GM21381 (cell line): ENCODE data around the gene DBNDD2.

Experiments used
- ATAC-seq: cut with Tn5 transposase; IDR thresholded peaks from one replicate; pipeline ENCODE4 v1.9.1; 2021; ENCODE audit warnings: mild to moderate bottlenecking, moderate library complexity; ENCODE audit not compliant: unreplicated experiment

Gene DBNDD2, protein sequence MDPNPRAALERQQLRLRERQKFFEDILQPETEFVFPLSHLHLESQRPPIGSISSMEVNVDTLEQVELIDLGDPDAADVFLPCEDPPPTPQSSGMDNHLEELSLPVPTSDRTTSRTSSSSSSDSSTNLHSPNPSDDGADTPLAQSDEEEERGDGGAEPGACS

DNA sequence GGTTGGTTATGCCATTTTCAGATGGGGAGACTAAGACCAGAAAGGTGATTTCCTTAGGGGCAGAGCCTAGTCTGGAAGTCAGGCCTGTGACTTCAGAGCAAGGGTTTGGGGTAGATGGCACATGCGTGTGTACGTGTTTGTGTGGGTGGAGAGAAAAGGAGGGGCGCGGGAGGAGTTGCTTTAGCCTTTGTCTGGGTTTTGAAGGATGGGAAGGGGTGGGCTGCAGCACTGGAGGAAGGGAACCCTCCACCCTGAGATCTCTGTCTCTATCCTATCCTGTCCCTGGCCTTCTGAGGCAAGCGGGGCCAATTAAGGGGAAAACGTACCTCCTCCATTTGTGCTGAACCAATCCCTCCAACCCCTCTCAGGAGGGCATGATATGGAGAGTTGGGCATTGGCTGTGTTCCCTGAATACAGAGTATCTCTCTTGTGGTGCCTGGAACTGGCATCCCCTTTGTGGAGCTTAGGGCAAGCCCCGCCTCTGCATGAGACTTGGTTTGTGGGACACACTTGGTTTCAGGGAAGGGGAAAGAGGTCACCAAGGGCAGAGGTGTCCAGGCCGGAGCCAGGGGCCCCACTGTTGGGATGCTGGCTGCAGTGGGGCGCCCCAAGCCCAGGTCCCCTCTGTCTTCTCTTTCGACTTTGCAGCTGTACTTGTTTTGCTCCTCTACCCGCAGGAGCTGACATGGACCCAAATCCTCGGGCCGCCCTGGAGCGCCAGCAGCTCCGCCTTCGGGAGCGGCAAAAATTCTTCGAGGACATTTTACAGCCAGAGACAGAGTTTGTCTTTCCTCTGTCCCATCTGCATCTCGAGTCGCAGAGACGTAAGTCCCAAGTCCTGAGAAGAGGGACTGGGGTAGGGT is at the start of gene DBNDD2:
Gene DBNDD2 (plus strand): TSS at position 507 of the 863 bp plus-strand sequence. CDS start 179 bp downstream, at position 686.
- no peak for ATAC-seq

DNA sequence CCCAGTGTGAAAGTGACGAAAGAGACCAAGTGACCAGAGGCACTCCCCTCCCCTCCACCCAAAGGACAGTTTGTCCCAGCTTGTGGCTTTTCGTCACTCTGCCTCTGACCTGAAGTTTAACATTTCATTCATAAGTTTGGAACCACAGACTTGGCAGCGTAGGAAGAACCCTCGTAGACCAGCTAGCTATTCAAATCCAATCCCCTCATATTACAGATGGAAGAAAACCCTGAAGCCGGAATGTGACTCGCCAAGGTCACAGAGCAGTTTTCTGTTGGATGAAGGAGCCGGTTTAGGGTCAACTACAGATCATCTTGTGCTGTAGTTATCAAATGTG is 49.1 kb upstream of the DBNDD2 start:
- no peak for ATAC-seq

DNA sequence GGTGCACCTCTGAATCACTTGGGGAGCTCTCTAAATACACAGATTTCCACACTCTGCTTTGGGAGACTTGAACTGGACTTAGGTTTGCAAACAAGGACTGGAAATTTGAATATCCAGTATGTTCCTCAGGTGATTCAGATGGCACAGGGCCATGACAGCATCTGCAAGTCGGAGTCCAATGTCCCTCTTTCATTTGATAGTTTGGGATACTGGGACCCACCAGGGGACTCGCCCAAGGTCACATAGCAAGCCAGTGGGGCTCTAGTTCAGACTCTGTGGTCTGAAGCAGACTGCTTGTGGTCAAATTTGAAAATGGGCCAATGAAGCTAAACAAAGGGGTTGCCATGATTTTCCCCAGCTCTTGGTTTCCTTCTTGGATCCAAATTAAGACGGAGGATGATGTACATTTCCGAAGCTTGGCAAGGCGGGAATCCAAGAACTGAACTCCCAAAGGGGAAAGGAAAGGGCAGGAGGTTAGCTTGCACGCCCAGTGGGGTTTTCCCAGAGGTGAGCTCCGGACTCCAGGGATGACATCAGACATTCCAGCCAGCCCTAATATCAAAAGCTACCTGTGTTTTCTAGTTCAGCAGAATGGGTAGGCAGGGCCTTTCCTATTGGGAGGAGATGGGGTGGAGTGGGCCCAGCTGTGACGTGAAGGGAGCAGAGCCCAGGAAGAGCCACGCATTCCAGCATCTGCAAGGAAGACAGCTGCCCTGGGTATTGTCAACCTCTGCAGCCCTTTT is 48.5 kb upstream of the DBNDD2 start:
- no peak for ATAC-seq

DNA sequence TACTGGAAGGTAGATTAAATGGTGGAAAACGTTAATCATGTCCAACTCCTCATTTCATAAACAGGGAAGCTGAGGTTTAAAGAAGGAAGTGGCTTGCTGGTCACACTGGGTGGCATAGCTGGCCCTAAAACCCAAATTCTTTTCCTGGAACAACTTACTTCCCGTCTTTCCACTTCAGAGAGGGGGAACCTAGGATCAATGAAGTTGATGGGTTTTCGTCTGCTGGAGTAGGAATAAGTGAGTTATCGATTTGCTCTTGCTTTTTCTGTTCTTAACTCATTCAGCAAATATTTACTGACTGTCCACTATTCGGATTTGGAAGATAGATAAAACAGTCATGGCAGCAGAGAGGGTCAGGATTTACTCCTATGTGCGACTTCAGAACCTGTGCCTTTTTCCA is 46.3 kb upstream of the DBNDD2 start:
- ATAC-seq = no peak

DNA sequence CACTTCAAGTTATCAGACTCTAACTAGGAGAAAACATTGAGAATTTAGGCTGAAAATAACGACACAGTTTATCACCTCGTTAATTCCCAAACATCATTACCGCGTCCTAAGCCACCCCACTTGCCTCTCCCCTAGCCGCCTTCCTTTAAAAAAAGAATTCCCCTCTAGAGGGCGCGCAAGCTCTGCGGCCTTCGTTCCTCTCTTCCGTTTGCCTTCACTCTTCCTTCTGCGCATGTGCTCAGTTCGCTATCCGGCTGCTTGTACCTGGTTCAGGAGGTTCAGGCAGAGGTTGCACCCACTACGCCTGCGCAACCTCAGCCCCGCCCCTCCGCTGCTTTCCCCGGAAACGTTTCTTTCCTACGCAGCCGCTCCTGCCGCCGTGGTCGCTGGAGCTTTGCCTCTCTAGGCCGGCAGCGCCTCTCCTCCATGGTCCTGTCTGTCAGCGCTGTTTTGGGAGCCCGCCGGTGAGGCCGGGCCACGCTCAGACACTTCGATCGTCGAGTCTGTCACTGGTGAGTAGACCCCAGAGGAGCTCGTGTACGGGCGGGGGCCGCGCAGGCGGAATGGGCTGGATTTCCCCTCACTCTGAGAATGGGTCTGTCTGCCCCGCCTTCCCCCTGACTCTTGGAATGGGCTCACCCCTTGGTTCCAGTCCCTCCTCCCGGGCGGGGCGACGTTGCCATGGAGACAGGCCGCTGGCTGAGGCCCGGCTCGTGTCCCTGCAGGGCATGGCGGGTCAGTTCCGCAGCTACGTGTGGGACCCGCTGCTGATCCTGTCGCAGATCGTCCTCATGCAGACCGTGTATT is 45.1 kb upstream of the DBNDD2 start, which contains the start of gene SYS1:
Gene SYS1 (plus strand): TSS at position 353 of the 807 bp plus-strand sequence. CDS start 376 bp downstream, at position 729.
- ATAC-seq = peak; percentile 85

DNA sequence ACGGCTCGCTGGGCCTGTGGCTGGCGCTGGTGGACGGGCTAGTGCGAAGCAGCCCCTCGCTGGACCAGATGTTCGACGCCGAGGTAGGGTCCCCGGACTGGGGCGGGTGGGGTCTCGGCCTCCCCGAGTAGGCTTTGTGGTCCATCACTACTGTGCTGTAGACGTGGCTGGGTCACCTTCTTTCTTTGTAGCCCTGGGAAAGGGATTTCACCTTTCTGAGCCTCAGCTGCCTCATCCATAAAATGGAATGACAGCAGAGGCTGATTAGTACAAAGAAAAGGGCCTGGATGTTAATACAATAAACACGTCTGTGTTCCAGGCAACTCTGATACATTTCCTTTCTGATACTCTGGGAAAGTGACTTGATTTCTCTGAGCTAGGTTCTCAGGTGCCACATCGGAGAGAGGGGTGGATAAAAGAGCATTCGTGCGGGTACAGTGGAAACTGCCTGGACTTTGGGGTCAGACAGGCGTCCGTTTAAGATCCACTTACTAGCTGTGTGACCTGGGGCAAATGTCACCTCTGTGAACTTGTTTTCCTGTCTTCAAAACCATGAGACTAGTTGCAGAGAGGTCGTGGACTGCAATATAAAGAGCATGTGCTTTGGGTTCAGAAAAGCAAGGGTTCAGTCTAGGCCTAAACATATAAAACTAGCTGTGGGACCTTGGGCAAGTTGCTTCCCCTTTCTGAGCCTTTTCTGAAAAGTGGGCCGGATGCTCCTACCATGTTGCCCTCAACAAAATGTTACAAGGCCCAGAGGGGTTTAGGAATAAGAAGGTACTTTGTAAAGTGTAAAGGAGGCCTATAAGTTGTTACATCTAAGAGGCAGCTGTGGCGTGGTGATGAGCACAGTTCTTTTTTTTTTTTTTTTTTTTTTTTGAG is 44.2 kb upstream of the DBNDD2 start:
- no peak for ATAC-seq

DNA sequence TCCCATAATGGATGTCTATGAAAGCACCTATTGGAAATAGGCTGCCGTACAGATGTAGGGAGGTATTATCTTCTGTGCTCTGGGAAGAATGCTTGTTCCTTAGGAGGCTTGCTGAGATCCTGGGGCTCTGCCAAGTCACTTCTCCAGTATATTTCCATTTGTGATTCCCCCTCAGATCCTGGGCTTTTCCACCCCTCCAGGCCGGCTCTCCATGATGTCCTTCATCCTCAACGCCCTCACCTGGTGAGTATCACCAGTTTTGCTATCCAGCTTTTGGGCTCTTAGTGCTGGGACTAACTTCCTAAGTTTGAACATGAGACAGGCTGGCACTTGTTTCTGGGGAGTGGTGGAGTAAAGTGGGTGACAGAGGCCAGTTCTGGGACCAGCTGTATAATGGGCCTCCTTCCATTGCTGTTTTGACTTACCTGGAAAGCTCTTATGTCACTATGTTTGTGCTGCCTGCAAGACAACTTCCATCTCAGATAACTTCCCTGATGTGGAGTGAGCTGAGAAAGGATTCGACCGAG is 42.6 kb upstream of the DBNDD2 start:
- ATAC-seq = no peak

DNA sequence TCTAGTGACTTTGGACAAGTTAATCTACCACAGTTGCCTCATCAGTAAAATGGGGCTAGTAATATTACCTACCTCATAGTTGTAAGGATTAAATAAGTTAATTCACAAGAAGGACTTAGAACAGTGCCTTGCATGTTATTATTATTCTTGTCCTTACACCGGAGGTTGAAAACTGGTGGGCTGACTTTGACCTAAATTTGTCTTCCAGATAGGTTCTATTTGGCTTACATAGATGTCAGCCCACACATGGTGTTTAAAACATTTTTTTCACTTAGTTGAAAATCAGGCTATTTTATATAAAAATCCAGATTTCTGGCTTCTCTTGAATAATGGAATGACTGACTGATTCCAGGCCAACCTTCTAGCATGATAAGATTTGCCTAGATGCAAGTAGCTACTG is 41.9 kb upstream of the DBNDD2 start:
- no peak for ATAC-seq

DNA sequence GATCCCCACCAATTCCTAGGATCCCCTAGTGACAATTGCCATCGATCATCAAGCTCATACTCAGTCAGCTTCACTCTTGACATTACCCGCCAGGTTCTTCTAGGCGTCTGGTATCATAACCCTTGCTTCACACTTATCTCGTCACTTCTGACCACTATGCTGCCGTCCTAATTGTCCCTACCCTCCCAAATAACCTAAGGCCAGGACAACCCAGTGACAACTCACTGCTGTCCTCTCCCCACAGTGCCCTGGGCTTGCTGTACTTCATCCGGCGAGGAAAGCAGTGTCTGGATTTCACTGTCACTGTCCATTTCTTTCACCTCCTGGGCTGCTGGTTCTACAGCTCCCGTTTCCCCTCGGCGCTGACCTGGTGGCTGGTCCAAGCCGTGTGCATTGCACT is 41.5 kb upstream of the DBNDD2 start:
- no peak for ATAC-seq

DNA sequence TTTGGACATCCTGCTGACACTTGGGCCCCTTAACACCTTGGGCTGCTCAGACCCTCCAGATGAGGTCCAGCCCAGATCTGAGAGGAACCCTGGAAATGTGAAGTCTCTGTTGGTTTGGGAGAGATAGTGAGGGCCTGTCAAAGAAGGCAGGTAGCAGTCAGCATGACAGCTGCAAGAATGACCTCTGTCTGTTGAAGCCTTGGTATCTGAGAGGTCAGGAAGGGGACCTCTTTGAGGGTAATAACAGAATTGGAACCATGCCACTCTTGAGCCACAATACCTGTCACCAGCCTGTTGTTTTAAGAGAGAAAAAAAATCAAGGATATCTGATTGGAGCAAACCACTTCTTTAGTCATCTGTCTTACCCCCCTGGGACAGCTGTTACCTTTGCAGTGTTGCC is 41.0 kb upstream of the DBNDD2 start:
- no peak for ATAC-seq

DNA sequence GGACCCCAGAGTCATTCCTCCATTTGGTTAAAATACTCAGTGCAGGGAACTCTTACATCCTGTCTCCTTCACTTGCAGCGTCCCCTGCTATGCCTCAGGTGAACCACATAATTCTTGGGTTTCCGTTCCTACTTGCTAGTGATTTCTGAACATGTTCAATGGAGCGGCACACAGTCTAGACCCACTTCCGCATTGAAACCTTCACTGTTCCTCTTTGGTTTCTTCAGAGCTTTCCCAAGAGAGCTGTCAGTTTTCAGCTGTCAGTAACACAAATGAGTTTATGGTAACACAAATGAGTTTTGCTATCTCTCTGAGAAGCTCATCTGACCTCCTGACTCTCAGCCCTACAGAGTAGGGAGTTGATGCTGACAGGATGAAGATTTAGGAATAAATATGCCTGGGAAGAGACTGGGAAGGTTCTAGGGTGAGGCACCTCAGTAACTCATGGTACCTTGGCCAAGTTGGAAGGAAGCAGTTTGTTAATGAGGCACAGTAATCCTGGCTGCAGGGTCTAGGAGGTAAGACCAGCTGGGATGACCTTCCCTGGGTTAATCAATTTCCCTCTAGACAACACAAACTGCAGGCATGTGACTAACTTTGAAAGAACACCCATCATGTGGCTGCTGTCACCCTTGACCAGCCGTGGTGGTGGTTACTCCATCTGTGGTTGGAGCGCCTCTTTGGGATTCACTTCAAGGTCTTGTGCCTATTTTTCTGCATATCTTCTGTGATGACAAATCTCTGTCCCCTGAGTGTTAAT is 39.7 kb upstream of the DBNDD2 start:
- peak; percentile 71 for ATAC-seq

DNA sequence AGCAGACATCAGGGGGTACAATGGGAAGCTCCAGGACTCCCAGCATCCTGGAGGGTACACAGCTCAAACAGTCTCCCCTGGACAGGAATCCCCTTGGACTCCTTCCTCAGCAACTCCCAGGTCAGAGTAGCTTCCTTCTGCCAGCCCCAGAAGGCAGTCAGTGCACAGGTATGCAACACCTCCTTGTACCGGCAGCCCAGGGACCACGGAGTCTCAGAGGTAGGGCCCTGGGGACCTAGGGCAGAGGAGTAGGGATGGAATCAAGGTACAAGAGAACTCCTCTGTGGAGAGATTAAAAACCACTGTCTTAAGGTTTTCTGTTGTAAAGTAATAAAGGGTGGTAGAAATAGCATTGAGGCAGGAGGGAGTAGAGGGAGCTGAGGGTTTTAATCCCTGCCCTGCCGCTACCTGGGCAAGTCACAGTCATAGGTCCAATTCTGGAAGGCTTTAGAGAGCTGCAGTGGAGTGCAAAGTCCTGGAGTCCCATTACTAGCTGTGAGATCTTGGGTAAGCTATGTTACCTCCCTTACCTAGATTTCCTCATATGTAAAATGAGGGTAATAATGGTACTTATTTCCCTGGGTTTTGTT is 37.4 kb upstream of the DBNDD2 start:
- ATAC-seq = no peak

DNA sequence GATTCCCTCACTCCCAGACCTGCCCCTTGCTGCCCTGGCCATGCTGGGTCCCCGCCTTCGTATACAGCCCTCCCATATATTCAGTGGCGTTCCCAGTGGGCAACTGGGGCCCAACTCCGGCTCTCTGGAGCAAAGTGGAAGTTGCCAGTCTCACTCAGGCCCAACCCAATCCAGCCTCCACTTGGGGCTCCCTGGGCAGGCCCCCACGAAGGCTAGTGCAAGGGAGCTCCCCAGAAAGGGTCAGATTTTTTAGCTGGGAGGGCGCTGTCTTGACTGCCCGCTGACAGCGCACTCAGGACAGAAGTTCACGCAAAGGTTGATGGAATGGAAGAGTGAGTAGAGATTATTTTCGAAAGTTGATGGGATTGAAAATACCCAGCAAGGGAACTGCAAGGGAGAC is 35.8 kb upstream of the DBNDD2 start:
- ATAC-seq = no peak

DNA sequence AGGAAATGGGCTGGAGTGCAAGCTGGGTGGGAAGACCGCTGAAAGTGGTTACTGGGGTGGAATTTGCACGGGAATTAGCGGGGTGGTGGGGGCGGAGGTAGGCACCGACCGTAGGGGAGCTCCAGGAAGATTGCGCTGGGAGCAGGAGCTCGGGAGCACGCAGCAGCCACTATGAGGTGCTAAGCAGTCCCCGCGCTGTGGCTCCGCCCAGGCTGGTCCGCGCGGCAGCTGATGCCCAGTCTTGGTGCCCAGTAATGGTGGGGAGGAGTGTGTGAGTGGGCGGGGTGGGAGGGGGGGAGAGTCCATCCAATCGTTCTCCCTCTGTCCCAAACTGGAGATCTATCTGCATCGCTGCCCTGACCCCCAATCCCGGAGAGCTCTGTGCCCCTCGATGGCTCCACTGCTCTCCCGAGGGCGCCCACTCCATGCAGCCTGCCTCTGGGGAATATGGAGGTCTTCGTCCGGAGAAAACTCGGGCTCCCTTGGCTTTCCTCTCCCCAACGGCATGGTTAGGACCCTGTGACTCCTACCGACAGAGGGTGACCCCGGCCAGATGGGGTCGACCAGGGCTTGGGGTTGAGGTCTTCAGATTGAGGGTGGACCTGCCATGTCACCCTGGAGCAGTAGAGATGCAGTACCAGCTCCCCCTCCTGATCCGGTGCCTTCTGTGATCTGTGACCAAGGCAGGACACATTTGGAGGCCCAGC is 35.3 kb upstream of the DBNDD2 start:
- no peak for ATAC-seq

DNA sequence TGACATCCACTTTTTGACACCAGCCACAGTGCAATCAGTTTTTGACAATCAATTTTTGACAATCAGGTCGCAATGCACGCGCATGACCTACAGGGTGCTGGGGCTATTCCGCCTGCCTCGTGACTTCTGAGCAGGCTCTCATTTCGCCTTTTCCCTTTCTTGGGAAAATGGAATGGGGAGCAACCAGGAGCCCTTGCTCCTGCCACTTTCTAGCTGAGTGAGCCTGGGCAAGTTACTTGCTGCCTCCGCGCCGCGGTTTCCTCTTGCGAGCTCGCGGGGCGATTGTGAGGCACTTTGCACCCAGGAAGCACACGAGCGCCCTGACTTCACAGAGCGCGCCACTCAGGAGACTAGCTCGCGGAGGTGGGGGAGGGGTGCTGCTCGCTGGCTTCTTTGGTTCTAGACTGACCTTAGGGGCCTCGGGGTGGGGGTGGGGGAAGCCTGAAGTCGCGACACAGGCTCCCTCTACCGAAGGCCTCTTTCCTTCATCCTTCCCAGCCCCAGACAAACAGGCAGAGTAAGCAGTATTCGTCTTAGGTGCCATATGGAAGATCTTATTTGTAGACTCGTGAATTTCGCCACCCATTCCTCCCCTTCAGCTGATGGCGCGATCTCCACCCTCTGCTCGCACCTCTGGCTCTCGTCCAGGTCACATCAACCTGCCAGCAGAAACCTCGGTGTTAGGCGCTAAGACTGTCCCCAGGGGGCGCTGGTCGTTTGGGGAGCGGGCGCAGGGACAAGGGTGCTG is 34.6 kb upstream of the DBNDD2 start:
- no peak for ATAC-seq

DNA sequence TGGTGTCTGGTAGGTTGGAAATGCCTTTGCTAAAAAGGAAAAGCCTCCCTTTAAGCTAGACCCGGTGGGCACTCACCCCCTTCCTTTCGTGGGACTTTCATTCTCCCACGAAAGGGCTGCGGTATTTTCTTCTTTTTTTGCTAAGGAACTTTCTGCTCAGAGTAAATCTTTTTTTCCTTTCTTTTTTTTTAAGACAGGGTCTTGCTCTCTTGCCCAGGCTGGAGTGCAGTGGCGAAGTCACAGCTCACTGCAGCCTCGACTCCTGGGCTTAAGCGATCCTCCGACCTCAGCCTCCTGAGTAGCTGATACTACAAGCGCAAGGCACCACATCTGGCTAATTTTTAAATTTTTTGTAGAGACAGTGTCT is 34.0 kb upstream of the DBNDD2 start:
- ATAC-seq = no peak

DNA sequence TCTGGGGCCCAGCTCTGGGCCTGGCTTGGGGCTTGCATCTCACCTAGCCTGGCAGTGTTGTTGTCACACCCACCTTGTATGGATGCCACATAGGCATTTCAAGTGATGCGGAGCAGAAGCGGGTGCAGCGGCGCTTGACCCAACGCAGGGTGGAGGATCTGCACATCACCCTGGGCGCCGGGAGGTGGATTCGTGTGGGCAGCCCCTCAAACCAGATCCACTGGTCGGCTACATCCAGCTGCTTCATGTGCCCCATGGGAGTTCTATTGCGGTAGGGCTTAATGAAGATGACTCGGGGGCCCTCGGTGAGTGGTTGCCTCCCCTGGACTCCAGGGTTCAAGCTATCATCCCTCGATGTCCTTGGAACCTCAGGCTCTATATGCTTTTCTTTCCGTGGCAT is 33.1 kb upstream of the DBNDD2 start:
- no peak for ATAC-seq
